ENCODE data around the gene TBC1D10B.

GRCh38 chr16:30406795-30407101 lies 36.5 kb upstream of the TBC1D10B start:
- TF ChIP-seq, protein P1, sequence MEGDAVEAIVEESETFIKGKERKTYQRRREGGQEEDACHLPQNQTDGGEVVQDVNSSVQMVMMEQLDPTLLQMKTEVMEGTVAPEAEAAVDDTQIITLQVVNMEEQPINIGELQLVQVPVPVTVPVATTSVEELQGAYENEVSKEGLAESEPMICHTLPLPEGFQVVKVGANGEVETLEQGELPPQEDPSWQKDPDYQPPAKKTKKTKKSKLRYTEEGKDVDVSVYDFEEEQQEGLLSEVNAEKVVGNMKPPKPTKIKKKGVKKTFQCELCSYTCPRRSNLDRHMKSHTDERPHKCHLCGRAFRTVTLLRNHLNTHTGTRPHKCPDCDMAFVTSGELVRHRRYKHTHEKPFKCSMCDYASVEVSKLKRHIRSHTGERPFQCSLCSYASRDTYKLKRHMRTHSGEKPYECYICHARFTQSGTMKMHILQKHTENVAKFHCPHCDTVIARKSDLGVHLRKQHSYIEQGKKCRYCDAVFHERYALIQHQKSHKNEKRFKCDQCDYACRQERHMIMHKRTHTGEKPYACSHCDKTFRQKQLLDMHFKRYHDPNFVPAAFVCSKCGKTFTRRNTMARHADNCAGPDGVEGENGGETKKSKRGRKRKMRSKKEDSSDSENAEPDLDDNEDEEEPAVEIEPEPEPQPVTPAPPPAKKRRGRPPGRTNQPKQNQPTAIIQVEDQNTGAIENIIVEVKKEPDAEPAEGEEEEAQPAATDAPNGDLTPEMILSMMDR (IDR thresholded peaks at IDR 0.05; ENCODE audit: low read depth, low read length): no peak
- TF ChIP-seq EZH2phosphoT487 (IDR thresholded peaks at IDR 0.05; ENCODE audit: low read depth): no peak

All from OCI-LY3 (cell line).